ENCODE results near the gene MED16.

MED16 gene

DNA sequence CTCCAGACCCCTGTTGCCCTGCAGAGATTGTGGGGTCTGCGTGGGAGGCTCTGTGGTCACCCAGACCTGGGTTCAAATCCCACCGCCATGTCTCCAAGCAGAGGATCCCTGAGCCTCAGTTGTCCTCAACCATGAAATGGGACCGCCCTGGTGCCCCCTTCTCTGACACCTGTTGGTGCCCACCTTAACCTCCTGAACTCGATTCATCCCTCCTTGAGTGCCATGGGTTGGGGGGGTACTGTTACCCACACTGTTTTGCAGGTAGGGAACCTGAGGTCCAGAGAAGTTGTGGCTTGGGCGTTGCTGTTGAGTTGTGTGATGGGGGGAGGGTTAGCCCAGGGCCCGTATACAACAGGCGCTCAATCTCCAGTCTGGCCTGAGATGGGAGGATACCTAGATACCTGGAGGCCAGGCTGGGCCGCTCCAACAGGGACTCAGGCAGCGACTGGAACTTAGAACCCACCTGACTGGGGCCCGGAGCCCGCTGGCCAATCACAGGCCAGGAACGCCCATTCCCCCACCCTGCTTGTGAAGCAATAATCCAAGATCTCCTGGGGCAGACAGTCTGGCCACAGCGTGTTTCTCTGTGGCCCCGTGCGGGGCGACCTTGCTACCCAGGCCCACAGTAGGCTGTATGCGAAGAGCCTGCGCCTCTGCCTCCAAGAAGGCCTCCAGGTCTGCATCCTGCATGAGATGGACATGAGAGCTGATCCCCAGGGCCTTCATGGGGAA, 35.6 kb upstream of the MED16 start:
- no peak for DNase-seq

DNA sequence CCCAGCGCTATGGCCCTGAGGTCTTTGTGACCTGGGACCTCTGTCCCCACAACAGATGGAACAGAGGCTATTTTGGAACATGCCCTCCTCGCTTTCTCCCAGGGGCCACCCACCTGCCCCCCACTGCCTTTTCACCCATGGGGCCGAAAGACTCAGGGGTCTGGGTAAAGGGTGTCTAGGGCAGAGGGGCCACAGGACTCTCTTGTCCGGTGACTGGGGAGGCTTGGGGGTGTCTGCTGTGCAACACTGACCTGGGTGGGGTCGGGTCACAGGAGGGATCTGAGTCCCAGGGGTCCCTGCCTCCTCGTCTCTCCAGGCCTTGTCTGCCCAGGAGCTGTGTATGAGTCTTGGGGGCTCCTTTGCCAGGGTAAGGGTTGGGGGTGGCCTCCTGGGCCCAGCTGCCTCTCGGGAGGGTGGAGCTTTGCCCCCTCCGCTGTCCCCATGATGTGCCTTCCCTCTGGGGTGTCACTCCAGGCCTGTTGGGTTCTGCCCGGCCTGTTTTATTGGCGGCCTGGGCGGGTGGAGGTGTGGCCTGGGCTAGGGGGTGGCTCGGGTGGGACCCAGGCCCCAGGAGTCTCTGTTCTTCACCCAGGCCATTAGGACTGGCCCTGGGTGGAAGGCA, 34.9 kb upstream of the MED16 start:
- no peak for DNase-seq

DNA sequence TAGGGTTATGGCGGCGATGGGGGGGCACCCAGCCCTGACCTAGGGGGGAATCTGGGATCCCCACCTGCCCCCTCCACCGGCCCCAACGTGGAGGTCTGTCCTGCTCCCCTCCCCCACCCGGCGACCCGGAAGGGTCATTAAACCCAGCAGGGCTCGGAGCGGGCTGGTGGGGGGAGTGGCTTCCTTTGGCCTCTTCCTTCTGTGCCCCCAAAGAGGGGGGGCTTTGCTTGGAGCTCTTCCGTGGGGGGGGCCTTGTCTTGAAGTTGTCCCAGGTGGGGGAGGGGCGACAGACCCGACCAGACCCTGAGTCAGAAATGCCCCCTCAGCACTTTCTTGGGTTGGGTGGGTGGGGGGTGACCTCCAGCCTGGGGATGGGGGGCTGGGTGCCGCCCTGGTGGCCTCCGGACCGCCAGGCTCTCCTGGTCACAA, 34.4 kb upstream of the MED16 start:
- no peak for DNase-seq

DNA sequence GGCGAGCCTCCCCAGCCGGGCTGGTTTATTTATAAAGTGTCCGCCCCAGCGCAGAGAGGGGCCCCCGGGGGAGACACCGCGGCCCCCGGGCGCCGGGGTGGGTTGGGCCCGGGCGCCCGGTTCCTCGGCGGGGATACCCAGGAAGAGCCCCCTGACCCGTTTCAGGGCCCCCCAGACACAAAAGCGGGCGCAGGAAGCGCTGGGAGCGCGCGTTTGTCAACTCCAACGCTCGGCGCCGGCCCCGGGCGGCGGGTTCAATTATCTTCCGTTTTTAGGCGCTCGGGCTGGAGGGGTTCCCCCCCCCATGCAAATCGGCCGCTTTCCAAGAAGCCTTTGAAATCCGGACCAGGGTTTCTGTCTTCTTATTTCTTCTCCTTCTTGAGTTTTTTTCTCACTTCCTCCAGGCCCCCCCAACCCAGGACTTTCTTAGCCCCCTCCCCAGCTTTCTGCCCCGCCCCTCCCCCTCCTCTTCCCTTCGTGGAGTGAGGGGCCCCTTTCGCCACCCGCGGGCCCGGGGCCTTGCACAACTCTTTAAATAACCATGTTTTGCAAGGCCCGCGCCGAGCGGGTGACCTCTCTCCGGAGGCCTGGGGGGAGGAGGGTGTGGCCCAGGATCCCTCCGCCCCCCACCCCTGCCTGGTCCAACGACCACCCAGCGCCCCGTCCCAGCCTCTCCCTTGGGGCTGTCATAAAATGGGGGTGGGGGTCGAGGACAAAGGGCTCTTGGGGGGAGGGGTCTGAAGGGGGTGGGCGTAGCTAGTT, 33.8 kb upstream of the MED16 start:
- peak; percentile 57 for DNase-seq

DNA sequence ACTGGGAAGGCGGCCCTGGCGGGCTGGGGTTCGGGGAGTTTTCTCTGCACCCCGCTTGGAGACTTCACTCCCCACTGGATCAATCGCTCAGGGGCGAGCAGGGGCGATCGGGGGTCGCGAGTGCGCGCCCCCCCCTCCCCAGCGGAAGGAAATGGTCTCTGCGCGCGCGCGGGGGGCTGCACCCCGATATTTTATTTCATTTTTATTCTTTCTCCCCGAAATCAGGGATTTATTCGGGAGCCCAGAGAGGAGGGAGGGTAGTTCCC, 33.3 kb upstream of the MED16 start:
- DNase-seq, result no peak

DNA sequence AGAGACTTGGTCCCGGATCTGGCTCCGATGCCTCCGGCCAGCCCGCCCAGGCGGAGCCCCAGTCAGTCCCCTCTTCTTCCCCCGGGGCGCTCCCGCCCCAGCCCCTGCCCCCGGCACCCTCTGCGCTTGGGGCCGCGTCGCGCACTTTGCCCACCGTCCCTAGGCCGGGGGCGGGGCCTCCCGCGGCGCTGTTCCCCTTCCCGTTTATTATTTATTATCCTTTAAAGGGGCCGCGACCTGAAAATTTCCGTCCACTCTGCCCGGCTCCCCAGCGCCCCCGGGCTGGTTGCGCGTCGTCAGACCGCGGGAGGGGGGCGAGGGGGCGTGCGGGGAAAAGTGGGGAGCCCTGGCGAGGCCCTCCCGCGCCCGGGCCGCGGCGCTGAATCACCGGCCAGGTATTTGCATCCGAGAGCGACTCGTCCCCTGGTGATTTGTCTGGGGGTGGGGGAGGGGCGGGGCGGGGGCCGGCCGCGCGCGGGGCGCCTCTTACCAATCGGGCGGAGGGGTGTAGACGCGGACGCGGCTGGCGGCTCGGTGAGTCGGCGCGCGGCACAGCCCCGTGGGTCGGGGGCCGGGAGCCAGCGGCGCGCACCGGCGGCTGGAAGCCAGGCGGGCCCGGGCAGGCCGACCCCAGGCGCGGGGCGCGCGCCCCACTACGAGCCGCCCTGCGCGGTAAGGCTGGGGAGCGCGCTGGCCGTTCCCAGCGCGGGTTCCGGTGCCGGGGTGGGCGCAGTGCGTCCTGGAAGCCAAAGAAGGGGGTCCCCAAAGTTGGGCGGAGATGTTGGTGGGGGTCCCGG, 32.7 kb upstream of the MED16 start, which contains the start of gene ARID3A:
Gene ARID3A, plus strand, starts transcription at position 510 of the 797 bp plus-strand sequence. CDS start 3,494 bp downstream, outside the sequence.
- DNase-seq, result peak; percentile 81

DNA sequence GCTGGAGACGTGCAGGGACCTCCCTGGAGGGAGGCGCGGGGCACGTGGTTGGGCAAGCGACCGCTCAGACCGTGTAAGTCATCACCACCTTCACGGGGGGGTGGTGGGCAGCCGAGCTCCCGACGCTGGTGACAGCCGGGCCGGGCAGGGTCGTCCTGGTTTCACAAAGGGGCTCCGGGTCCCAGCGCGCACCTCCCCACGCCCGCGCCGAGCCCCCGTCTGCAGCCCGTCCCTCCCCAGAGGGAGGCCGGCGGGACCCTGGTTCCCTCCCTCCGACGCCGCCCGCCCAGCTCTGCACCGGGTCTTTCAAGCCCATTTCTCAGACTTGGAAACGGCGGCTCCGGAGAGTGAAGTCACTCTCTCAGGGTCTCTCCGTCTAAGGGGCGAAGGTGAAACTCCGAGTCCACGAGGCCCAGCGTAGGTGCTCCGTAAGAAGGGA, 32.1 kb upstream of the MED16 start:
- DNase-seq, result peak; percentile 85

DNA sequence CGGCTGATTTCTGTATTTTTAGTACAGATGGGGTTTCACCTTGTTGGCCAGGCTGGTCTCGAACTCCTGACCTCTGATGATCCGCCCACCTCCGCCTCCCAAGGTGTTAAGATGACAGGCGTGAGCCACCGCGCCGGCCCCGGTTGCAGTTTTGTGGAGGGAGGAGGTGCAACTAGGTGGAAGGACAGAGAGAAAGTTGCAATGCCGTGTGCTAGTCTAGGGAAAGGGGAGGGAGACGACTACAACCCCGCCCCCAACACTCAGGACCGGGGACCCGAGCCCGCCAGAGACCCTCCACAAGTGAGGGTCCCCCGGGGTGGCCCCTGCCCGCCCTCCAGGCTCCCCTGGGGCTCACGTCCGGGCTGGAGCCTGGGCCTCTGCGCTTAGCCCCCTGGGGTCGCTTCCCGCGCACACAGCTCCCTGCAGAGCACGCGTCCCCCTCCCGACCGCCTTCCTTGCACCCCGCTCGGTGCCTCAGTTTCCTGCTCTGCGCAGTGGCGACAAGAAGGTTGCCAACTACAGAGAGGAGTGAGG, 31.6 kb upstream of the MED16 start:
- DNase-seq, result peak; percentile 52

DNA sequence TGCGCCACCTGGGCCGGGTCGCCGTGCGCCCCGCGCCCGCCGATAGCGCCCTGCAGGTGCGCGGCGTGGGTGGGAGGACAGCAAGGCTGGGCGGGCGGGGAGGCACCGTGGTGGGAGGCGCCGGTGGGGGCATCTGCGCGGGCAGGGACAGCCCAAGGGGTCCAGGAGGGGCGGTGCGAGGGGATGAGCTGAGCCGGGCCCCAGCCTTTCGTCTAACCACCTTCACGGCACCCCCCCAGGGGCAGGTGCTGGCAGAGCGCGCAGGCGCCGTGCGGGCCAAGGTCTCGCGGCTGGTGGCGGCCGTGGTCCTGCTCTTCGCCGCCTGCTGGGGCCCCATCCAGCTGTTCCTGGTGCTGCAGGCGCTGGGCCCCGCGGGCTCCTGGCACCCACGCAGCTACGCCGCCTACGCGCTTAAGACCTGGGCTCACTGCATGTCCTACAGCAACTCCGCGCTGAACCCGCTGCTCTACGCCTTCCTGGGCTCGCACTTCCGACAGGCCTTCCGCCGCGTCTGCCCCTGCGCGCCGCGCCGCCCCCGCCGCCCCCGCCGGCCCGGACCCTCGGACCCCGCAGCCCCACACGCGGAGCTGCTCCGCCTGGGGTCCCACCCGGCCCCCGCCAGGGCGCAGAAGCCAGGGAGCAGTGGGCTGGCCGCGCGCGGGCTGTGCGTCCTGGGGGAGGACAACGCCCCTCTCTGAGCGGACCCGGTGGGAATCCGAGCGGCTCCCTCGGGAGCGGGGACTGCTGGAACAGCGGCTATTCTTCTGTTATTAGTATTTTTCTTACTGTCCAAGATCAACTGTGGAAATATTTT, 27.3 kb upstream of the MED16 start:
- peak; percentile 77 for DNase-seq

DNA sequence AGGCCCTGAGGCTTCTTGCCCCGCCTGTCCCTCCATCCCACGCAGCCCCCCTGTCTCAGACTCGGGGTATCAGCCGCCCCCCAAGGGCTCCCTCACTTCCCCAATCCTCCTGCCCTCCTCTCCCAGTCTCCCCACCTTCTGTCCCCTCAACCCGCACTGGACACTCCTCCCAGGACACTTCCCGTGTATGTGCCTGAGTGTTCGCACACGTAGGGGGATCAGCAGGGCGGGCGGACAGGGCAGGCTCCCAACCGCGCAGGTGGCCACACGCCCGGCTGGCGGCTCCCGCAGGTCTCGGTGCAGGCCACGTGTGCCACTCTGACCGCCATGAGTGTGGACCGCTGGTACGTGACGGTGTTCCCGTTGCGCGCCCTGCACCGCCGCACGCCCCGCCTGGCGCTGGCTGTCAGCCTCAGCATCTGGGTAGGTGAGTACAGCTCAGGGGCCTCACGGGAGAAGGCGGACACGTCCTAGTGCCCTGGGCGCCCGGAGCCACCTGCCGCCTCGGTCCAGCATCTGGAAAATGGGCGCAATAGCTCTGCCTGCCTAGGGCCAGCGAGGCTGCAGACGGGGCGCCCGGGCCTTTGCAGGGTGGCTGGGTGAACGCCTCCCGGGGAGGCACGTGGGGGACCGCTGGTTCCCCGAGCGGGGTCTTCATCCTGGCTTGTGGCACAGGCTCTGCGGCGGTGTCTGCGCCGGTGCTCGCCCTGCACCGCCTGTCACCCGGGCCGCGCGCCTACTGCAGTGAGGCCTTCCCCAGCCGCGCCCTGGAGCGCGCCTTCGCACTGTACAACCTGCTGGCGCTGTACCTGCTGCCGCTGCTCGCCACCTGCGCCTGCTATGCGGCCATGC, 26.4 kb upstream of the MED16 start:
- DNase-seq, result peak; percentile 54

DNA sequence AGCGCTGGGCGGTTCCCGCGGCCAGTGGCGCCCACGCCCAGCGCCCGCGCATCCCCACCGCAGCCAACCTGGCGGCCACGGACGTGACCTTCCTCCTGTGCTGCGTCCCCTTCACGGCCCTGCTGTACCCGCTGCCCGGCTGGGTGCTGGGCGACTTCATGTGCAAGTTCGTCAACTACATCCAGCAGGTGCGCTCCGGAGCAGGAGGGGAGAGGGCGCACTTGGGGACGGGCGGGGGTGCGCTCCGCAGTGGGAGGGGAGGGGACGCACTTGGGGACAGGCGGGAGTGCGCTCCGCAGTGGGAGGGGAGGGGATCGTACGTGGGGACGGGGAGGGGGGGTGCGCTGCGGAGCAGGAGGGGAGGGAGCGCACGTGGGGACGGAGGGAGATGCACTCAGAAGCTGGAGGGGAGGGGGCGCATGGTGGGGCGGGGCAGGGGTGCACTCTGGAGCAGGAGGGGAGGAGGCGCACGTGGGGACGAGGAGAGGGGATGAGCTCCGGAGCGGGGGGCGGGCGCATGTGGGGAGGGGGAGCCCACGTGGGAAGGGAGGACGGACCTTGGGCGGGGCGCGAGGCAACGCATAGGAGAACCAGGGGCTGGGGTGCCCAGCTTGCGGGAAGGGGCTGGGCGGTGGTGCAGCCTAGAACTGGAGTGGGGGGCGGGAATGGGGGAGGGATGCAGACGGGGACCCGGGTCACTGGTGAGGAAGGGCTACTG, 25.7 kb upstream of the MED16 start:
- peak; percentile 68 for DNase-seq

DNA sequence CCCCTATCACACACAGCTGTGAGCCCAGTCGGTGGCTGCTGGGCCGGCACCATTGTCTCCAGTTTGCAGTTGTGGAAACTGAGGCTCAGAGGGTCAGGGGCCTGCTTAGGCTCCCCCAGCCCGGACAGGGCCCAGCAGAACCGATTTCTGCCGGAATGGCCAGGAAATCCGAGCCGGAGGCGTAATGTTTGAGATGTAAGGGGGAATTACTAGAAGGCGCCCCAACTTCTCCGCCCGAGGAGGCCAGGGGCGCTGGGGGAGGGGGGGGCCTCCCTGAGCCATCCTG, 25.1 kb upstream of the MED16 start:
- no peak for DNase-seq

DNA sequence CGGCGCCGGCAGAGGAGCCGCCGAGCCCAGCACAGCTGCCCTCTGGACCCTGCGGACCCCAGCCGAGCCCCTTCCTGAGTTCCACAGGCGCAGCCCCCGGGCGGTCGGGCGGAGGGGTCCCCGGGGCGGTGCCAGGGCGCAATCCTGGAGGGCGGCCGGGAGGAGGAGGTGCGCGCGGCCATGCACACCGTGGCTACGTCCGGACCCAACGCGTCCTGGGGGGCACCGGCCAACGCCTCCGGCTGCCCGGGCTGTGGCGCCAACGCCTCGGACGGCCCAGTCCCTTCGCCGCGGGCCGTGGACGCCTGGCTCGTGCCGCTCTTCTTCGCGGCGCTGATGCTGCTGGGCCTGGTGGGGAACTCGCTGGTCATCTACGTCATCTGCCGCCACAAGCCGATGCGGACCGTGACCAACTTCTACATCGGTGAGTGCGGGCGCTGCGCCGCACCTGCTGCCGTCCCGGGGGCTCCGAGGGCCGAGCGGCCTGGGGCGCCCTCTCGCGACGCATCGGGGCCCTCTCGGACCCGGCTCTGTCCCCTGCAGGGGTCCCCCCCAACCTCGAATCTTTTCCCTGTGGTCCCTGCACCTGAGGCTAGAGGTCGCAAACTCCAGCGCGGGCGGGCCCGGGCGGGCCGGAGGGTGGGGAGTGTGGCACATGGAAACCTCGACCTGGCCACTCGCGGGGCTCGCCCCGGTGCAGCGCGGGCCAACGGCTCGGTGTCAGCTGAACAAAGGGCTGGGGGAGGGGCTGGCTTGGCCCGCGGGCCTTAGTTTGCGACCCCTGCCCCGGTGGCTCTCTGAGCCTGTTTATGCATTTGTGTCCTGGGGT, 24.6 kb upstream of the MED16 start, which contains the start of gene KISS1R:
Gene KISS1R, plus strand, starts transcription at position 11 of the 829 bp plus-strand sequence. Its CDS starts 170 bp downstream, at position 181.
- peak; percentile 50 for DNase-seq

DNA sequence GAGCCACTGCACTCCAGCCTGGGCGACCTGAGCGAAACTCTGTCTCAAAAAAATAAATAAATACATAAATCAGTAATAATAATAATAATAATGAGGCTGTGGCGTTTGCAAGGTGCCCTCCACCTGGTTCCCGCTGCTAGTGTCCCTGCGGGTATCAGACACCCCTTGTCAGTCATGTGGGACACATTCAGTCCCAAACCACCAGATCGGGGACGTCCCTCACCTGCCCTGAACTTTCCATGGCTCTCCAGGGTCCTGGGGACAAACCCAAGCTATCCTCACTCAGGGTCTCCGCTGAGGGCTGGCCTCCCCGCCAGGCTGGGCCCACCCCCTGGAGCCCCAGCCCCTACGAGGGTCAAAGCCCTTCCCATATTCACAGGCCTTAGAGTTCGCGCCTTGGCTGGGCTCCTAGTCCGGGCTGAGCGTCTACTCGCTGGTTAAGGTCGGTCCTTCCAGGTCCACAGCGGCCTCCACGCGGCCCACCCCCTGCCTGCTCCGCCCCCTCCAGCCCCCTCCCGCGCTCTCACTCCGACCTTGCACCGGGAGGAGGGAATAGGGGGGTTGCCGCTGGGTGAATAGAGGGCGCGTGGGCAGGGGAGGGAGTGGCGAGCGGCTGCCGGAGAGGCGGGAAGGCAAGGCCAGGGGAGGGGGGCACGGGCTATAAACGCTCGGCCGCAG, 23.8 kb upstream of the MED16 start:
- no peak for DNase-seq

DNA sequence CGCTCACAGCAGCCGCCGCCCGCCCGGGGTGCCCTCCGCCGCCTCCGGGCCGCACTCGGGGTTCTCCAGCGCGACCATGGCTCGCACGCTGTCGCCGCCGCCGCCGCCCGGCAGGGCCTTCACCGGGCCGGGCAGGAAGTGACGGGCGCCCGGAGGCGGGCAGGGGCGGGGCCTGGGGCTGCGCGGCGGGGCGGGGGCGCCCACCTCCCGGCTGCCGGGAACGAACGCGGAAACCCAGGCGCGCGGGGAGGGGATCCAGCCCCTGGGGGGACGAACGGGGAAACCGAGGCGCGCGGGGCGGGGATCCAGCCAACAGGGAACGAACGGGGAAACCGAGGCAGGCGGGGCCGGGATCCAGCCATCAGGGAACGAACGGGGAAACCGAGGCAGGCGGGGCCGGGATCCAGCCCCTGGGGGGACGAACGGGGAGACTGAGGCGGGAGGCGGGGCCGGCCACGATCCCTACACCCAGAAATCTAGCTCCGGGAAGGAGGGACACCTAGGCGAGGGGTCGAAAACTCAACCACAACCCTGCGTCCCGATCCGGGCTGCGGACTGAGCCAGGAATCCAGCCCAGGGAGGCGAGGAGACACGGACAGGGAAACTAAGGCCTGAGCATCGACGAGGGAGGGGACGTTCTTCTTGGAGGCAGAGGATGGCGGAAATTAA, 20.2 kb upstream of the MED16 start, which contains the start of gene R3HDM4:
Gene R3HDM4, minus strand, starts transcription at position 140 of the 669 bp plus-strand sequence. Its CDS starts 62 bp downstream, at position 78.
- DNase-seq, result peak; percentile 86

DNA sequence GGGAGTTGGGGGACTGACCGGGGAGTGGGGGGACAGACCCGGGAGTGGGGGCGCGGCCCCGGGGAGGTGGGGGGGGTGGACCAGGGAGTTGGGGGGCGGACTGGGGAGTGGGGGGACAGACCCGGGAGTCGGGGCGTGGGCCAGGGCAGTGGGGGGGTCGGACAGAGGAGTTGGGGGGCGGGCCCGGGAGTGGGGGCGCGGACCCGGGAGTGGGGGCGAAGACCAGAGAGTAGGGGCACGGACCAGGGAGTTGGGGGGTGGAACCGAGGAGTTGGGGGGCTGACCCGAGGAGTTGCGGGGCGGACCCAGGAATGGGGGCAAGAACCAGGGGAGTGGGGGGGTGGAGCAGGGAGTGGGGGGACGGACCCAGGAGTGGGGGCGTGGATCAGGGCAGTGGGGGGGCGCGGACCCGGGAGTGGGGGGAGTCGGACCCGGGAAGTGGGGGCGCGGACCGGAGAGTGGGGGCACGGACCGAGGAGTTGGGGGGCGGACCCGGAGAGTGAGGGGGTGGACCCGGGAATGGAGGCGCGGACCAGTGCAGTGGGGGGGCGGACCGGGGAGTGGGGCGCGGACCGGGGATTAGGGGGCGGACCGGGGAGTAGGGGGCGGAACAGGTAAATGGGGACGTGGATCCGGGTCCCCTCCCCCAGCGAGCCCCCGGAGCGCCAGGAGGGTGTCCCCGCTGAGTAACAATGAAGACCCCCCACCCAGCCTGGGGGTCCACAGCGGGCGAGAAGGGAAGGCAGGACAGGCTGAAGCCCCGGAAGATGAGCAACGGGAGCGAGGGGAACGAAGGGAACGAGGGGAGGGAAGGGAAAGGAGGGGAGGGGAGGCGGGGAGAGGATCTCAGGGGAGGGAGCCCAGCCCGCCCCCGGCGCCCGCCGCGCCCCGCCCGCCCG, 19.4 kb upstream of the MED16 start:
- DNase-seq, result no peak

Measured in activated CD4-positive, alpha-beta T cell treated with anti-CD3 and anti-CD28 coated beads, Interleukin-10, Interleukin-2, amounts not matched to agents 100 ng/mL and 50 ng/mL, durations not matched to agents 16 hours and 8 hours (primary cell).